GDM1 (cell line): ENCODE data around the gene GRIA3.

Source experiments
- DNase-seq: peaks from one replicate; lab custom pipeline; 2025; lab: John Stamatoyannopoulos, UW

Gene GRIA3

DNA sequence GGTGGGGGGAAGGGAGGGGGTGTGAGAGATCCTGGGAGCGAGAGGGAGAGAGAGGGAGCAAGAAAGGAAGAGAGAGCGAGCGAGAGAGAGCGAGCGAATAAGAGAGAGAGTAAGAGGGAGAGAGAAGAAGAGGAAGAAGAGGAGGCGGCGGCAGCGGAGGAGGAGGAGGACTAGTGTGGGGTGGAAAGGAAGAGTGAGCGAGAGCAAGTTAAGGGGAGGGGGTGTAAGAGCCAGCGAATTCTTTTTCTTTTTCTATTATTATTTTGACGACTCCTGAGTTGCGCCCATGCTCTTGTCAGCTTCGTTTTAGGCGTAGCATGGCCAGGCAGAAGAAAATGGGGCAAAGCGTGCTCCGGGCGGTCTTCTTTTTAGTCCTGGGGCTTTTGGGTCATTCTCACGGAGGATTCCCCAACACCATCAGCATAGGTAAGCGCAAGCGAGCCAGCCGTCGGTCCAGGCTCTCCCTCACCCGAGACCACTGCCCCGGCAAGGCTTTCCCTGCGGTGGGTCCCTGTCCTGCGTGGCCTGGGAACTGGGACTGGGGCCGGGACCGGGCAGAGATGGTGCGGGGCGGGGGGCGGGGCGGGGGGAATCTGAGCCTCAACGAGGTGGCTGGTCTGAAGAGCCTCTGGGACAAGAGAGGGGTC is at the start of gene GRIA3:
Gene GRIA3 (plus strand): TSS at position 60 of the 647 bp plus-strand sequence. CDS start 258 bp downstream, at position 318.
- DNase-seq = no peak

- DNase-seq = no peak
Observed at GRCh38 chrX:123138473-123138872, 45.6 kb upstream of the GRIA3 start.

DNA sequence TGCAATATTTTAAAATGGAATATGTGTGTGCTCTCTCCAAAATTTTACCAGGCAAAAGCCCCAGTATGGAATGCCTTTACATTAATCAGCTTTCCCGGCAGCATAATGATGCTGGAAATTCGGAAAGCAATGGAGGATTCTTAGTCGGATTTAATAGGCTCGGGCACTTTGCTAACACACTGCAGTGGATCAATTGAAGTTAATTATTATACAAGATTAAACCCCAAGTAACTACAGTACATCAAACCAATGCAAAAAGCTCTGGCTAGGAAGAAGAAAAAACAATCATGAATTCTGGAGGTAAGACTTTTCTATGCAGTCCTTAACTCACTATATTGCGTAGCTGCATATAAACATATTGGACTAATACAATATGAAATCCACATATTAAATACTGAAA is 43.6 kb upstream of the GRIA3 start:
- DNase-seq = no peak

GRCh38 chrX:123140904-123141303 is 43.2 kb upstream of the GRIA3 start:
- DNase-seq = no peak

DNA sequence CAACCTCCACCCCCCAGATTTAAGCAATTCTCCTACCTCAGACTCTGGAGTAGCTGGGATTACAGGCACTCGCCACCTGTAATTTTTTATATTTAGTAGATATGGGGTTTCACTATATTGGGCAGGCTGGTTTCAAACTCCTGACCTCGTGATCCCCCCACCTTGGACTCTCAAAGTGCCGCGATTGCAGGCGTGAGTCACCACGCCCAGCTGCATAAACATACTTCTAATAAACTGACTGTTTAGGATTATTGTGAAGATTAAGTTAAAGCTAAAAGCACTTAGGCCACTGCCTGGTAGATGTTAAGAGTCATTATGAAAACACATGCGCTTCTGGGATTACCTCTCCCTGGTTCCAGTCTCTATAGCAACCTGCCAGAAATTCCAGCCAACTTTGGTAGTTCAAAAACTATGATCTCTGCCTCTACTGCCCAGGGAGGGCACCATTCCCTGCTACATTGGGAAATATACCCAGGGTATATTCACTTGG is 30.2 kb upstream of the GRIA3 start:
- no peak for DNase-seq

DNA sequence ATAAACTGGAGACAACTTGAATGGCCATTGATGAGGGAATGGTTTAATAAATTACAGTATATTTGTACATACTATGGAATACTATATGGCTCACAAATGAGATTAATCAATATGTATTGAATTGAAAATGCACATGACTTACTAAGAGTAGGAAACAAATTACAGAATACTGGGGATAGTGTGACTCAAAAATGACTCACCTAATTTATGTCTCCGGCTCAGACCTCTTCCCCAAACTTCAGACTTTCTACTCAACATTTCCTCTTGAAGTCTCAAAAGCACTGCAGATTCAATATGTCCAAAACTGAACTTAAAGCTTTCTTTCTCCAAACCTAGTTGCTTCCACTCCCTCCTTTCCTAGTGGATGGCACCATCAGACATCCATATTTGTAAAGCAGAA is 28.8 kb upstream of the GRIA3 start:
- no peak for DNase-seq

GRCh38 chrX:123157586-123157985 is 26.5 kb upstream of the GRIA3 start:
- DNase-seq = no peak

GRCh38 chrX:123159403-123159802 is 24.7 kb upstream of the GRIA3 start:
- no peak for DNase-seq

GRCh38 chrX:123167621-123168020 is 16.5 kb upstream of the GRIA3 start:
- DNase-seq = no peak

GRCh38 chrX:123169247-123169901 is 14.7 kb upstream of the GRIA3 start:
- DNase-seq = no peak

- no peak for DNase-seq
Observed at GRCh38 chrX:123170546-123170945, 13.5 kb upstream of the GRIA3 start.

DNA sequence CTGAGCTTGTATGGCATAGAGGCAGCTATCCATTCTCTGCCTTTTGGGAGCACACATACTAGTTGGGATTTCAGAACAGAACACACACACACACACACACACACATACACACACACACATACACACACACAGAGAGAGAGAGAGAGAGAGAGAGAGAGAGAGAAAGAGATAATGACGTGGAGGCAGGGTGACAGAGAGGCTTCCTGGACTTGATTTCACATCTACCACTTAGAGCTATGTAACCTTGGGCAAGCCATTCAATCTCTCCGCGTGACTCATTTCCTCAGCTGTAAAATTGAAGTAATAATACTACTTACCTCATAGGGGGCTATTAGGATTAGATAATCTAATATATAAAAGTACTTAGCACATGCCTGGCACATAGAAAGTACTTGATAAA is 12.3 kb upstream of the GRIA3 start:
- DNase-seq = no peak

- DNase-seq = no peak
Observed at GRCh38 chrX:123172869-123173268, 11.2 kb upstream of the GRIA3 start.

- DNase-seq = no peak
Observed at GRCh38 chrX:123173833-123174232, 10.2 kb upstream of the GRIA3 start.

DNA sequence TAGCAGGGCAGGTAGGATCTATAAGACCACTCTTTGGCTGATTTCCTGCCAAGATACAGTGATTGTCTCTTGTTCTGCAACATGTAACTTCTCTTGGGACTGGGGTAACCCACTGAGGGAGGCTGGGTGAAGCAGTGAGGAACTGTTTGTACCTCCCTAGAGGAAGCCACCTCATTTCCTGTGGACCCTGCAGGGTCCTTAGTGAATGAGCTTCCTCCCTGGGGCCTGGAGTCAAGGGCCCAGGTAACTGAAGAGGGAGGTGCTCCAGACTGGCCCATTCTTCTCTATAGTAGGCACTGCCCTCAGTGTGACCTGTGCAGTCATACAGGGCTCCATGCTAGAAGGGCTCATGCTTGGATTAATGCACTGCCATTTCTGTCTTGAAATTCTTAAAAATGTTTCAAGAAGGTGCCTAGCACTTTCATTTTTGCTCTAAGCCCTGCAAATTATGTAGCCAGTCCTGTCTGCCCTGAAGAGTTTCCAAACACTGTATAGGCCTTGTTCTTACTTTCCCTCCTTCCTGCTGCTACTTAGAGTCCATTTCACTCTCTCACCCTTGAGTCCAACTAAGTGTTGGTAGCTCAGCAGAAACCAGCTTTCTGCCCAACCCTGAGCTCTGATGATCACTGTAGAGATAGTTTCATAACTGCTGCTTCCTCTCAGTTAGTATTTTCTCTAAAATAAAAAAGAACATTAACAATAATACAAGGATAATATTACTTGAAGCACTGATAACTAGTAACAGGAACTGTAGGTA is 8.5 kb upstream of the GRIA3 start:
- DNase-seq = no peak

- no peak for DNase-seq
Observed at GRCh38 chrX:123181233-123181914, 2.7 kb upstream of the GRIA3 start.

DNA sequence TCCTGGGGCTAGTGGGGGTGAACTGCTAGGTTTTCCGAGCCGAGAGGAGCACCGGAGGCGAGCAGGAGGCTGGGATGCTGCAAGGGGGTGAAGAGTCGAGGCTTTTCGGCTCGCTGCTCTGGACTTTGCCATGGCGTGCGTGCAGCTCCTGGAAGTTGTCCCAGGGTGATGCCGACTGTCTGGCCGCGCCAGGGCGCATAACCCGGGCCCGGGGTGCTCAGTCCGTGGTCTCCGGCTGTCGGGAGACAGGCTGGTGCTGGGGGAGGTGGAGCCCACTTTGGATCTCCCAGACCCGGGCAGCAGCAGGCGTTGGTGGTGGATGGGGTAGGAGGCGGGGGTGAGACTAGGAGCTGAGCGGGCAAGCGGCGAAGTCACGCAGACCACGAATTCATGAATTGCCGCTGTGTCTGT is 793 bp downstream of the GRIA3 start:
- DNase-seq = no peak

GRCh38 chrX:123185721-123186120 is 1.6 kb downstream of the GRIA3 start:
- no peak for DNase-seq

DNA sequence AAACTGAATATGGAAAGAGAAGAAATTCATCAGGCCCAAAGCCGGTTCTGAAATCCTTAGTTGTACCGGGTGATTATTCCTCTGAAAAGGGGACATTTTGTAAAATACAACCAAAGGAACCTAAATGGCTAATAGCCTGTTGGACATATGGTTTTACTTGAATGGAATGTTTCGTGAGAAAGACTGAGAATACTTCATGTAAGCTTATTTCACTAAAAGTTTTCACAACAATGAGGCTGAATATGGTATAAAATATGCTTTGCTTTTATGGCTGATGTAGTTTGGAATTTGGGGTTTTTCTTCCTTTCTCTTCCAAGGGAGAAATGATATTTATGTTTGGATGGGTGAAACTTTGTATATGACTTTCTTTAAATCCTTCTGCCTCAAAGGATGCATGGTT is 2.7 kb downstream of the GRIA3 start:
- DNase-seq = no peak

- no peak for DNase-seq
Observed at GRCh38 chrX:123188081-123188480, 4.0 kb downstream of the GRIA3 start.

DNA sequence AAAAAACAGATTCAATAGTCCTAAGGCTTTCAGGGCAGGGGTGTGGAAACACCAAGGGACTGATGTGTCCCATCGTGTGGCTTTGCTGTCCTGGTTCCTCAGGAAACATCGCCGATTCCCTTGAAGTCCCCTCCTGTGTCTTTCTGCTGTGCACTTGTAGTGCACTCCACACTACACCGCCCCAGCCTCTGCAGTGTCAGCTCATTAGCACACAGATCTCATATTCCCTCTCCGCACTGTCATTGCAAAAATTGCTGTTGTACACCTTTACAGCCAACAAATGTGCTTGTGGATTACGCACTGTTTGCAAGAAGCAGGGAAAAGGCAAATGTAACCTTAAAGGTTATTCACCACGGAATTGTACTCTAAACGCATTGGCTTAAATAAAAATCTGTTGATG is 5.3 kb downstream of the GRIA3 start:
- no peak for DNase-seq

DNA sequence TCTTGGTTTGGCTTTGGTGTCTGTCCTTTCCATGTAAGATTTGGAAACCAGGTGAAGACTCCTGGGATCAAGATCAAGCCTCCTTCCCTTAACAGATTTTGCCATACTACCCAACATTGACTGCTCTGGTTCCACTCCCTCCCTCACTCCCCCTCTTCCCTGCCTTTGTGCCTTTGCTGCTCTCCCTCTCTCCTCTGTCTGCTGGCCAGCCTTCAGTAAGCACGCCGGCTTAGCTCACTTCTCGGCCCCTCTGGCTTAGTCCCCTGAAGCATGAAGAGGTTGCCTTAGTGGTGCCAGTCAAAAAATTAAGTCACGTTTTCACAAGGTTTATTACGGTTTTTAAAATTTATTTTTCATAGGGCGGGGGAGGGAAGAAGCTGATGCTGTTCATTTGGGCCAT is 6.0 kb downstream of the GRIA3 start:
- DNase-seq = no peak

- no peak for DNase-seq
Observed at GRCh38 chrX:123193101-123193500, 9.0 kb downstream of the GRIA3 start.
